K562 (cell line): ENCODE results near the gene PDZD2. TPM values are rescaled to one million over a fixed set of nuclear protein-coding genes. Genes with fewer than 3 reads are reported as not detected.

ENCODE experiments used
- CBX8 ChIP-seq: fragments of 200-600 bp; sonication (generic); IDR thresholded peaks from 2 replicates; pipeline ENCODE4 v1.6.1; 2012; ENCODE audit warnings: borderline replicate concordance, mixed run types, low read depth, mild to moderate bottlenecking, moderate library complexity, mixed read lengths, low read length, control low read depth, inconsistent platforms; ENCODE audit not compliant: poor library complexity, severe bottlenecking; ENCODE audit errors: extremely low read depth
- CSDE1 ChIP-seq, 2 experiments: fragments of 450-650 bp; IDR thresholded peaks; 2 replicates each; pipeline ENCODE4 v1.6.1; 2016; ENCODE audit warnings: mild to moderate bottlenecking in 1 of 2
- ESRRB ChIP-seq: fragments of 250-450 bp; sonication (Bioruptor Pico); IDR thresholded peaks from 2 replicates; pipeline ENCODE4 v1.5.0; 2020; ENCODE audit warnings: mild to moderate bottlenecking, moderate library complexity, borderline replicate concordance
- FOXK2 ChIP-seq, 2 experiments: fragments of 450-650 bp; IDR thresholded peaks in 1 of 2; conservative IDR thresholded peaks in 1 of 2; 2 replicates each; pipeline ENCODE4 v1.6.1; 2016; ENCODE audit warnings: low read depth in 2 of 2, mild to moderate bottlenecking in 1 of 2
- IRF1 ChIP-seq: sonication (generic); formaldehyde crosslinking; IDR thresholded peaks from 2 replicates; pipeline ENCODE4 v1.8.0; 2022; ENCODE audit warnings: missing genetic modification reagents, mild to moderate bottlenecking, borderline replicate concordance
- MGA ChIP-seq: fragments of 450-650 bp; IDR thresholded peaks from 2 replicates; pipeline ENCODE4 v1.6.1; 2016; ENCODE audit warnings: mild to moderate bottlenecking, moderate library complexity
- POLR3A ChIP-seq: IDR thresholded peaks from 2 replicates; pipeline ENCODE4 v1.6.1; 2011; ENCODE audit warnings: borderline replicate concordance, mild to moderate bottlenecking, moderate library complexity; ENCODE audit not compliant: insufficient read length, insufficient read depth; ENCODE audit errors: extremely low read depth
- SMARCA5 ChIP-seq: fragments of 450-650 bp; IDR thresholded peaks from 2 replicates; pipeline ENCODE4 v1.6.1; 2016
- THRAP3 ChIP-seq: fragments of 450-650 bp; IDR thresholded peaks from 2 replicates; pipeline ENCODE4 v1.6.1; 2016; ENCODE audit warnings: mild to moderate bottlenecking, inconsistent platforms, borderline replicate concordance
- TSC22D4 ChIP-seq: fragments of 450-650 bp; IDR thresholded peaks from 2 replicates; pipeline ENCODE4 v1.6.1; 2016; ENCODE audit warnings: missing genetic modification characterization, missing biosample characterization, control low read depth
- polyA plus RNA-seq, 8 experiments: library from polyadenylated mRNA; depleted of rRNA in 4 of 8; stranded (reverse) in 5 of 8; unstranded in 3 of 8; fragments of >200 nt; fragmentation: Nextera tagmentation in 2 of 8; fragmentation: Illumina TruSeq in 1 of 8; extraction: Ambion mirVana in 2 of 8; extraction: Trizol in 1 of 8; gene quantifications; 2 replicates each; pipeline versions ENCODE4 v1.2.1 to v1.2.3, GENCODE V29; 2011 to 2014; ENCODE audit warnings: inconsistent platforms in 1 of 8, missing spikeins in 1 of 8
- total RNA-seq, 7 experiments: library from RNA; depleted of rRNA in 6 of 7; stranded (reverse); fragments of >200 nt in 6 of 7; fragmentation: Illumina TruSeq in 2 of 7; extraction: Trizol in 2 of 7; gene quantifications; 2 replicates each; pipeline versions ENCODE4 v1.2.1 to v1.2.3, GENCODE V29; 2011 to 2021; ENCODE audit warnings: low replicate concordance in 1 of 7

The PDZD2 gene
- total and polyA plus RNA-seq, 9 of the 15 experiments (the other 6 are each of a cell fraction or from before 2014, with no cell fraction given) = 0.02 to 0.08 (median 0.04) TPM; not detected in 6

- TF ChIP-seq FOXK2 (conservative IDR thresholded peaks at IDR 0.05 in 1 of 2, IDR thresholded peaks at IDR 0.05 in 1 of 2; ENCODE audit: low read depth in 2 of 2) = no peak
- no peak for TF ChIP-seq IRF1 (CRISPR knock-in tag)
- no peak for TF ChIP-seq CBX8
- no peak for TF ChIP-seq CSDE1 (IDR thresholded peaks at IDR 0.05)
- no peak for TF ChIP-seq POLR3A
- no peak for TF ChIP-seq MGA
- no peak for TF ChIP-seq ESRRB (CRISPR knock-in tag)
- TF ChIP-seq SMARCA5 = no peak
- no peak for TF ChIP-seq THRAP3
- no peak for TF ChIP-seq TSC22D4 (tag)
These were observed 221.9 kb downstream of the PDZD2 start (continued) for GRCh38 chr5:31860726-31861433.
